GM21447 (cell line): ENCODE results near the gene SDK1.

Experiments
- ATAC-seq: cut with Tn5 transposase; IDR thresholded peaks from one replicate; pipeline ENCODE4 v1.9.1; 2021; ENCODE audit not compliant: unreplicated experiment

SDK1 gene

DNA sequence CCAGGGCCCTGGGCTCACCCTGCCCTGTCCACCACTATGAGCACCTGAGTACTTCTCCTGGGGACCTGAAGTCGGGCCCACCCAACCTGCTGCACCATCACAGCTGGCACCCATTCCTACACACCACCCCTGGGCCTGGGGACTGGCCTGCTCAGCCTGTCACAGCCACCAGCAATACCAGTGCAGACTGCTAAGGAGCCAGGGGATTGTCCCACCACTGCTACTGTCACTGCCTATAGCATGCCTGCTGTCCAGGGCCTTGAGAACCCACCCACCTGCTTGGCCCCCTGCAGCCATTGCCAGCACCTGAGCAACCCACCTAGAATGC lies 756.2 kb downstream of the SDK1 start:
- ATAC-seq, result no peak

- ATAC-seq, result no peak
These were observed 757.1 kb downstream of the SDK1 start for GRCh38 chr7:4058158-4058557.

- no peak for ATAC-seq
These were observed 764.1 kb downstream of the SDK1 start for GRCh38 chr7:4065190-4065589.

DNA sequence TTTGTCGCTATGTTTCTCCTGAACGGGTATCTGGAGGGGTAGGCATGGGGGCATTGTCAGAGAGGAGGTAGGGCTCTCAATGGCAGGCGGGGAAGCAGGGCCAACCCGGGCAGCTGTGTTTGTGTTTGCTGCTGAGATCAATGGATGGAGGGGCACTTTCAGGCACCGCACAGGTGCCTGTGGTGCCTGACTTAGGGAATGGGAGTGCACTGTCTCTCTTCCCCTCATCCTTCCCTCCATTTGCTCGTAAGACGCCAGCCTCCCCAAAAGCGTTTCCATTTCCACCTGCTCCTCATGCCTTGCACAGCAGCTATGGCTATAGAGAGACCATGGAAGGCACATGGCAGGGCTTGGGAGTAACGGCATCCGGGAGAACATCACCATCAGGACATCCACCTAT lies 765.2 kb downstream of the SDK1 start:
- no peak for ATAC-seq

- no peak for ATAC-seq
These were observed 765.8 kb downstream of the SDK1 start for GRCh38 chr7:4066626-4067475.

DNA sequence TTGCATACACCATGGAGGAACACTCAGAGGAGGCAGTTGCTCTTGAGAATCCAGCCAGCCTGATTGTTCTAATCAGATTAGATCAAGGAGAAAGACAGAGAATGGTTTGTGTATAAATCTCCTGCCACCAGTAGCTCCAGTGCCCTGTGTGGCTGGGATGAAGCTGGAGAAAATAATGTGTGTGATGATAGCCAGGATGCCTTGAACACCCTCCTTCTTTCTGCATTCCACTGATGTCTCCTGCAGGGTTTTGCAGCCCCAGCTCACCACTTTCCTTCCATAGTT lies 766.4 kb downstream of the SDK1 start:
- no peak for ATAC-seq

GRCh38 chr7:4067874-4068273 lies 766.8 kb downstream of the SDK1 start:
- no peak for ATAC-seq

DNA sequence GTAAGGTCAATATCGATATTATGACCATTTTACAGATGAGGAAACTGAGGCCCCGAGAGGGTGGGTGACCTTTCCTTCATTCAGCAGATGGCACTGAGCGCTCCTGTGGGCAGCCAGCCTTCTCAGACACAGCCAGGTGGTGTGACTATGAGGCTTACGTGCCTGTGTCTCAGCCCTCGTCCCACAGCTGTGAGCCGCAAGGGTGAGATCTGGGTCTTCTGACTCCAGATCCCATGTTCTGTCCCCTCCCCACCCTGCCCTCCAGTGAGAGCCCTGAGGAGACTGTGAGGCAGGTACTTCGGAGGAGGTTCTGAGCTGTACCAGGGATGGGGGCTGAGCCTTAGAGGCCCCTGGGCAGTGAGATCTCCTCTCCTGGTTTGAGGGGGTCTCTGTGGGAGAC lies 767.2 kb downstream of the SDK1 start:
- no peak for ATAC-seq

GRCh38 chr7:4069268-4070095 lies 768.4 kb downstream of the SDK1 start:
- no peak for ATAC-seq

GRCh38 chr7:4070214-4070613 lies 769.2 kb downstream of the SDK1 start:
- ATAC-seq, result no peak

DNA sequence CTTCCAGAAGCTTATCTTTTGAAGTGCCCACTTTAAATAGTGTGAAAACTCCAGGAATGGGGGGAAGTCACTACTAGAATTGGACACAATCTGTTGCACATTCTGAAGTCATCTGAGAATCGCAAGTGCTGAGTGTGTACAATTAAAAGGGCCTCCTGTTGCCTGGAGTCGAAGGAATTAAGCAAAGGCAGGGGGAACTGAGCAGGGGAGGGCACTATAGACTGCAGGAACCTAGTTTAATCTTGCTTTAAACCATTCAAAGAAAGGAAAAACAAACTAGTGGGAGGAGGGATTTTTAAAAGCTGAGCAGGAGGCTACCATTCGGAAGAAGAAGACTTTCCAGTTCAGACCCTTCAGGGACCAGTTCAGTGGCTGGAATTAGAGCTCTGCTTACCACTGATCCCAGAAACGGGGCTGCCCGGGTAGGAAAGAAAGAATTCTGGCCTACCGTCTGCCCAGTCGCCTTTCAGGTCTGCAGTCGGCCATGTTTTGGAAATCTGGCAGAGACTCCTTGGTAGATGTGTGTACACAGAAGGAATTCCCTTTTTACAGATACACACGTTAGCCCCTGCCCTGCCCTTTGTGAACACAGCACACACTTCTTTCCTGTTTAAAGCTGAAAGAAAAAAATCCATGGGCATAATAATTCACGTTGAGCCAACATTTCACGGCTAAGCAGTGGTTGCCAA lies 770.5 kb downstream of the SDK1 start:
- ATAC-seq, result no peak

DNA sequence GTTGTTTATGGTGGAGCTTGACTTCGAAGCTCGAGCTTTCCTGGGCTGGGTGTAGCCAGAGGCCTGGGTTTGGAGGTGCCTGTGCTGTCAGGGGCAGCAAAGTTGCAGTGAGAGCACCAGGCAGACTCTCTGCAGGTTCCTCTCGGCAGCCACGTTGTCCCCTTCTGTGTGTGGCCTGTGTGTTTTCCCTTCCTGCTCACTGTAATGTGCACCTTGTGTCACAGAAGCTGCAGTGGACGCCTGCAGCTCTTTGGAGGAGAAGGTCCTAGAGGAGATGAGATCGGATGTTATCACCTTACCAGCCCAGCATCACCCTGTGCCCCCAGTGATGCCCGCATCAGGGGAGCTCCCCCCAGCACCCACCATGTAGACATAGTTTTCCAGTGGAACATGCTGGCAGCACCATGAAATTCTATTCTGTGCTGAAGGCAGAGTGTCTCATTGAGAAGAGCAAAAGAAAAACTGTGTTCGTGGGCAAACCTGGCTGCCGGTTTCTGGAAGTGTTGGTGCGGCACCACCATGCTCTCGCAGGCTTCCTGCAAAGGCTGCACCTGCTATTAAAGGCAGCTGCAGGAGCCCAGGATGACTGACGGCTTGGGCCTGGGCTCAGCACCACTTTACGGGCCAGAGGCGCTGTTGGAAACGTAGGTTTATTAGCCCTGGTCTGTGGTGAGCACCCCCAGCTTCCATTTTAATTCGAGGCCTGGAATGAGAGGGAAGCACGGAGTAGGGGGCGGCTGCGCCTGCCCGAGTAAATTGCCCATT lies 771.3 kb downstream of the SDK1 start:
- ATAC-seq, result no peak

DNA sequence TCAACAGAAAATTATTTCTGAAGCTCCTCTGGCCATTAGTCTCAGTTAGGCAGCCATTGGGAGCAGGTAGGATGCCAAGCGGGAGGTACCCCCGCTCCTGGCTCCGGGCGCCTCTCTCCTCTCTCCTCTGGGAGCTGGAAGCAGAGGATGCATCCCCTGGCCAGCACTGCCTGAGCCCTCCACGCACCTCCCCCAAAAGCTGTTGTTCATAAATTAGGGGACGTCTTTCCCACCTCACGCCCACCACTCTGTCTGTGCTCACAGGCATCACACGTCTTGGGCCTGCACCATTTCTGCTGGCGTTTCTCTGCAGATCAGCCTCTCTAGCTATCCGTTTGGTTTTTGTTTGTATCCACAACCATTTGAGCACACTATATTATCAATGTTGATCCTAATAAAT lies 772.0 kb downstream of the SDK1 start:
- ATAC-seq, result no peak

GRCh38 chr7:4073750-4074149 lies 772.7 kb downstream of the SDK1 start:
- no peak for ATAC-seq

DNA sequence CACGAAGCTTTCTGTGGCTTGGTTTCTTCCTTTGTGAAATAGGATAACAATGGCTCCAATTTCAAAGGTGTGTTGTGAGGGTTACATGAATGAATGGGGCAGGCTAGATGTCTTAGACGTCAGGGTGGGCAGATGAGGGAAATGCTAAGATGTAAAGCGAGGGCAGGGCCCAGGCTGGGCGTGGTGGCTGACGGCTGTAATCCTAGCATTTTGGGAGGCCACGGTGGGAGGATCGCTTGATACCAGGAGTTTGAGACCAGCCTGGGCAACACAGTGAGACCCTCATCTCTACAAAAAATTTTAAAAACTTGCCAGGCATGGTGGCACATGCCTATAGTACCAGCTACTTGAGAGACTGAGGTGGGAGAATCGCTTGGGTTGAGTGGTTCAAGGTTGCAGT lies 773.4 kb downstream of the SDK1 start:
- no peak for ATAC-seq

- no peak for ATAC-seq
These were observed 773.9 kb downstream of the SDK1 start for GRCh38 chr7:4074994-4075393.

DNA sequence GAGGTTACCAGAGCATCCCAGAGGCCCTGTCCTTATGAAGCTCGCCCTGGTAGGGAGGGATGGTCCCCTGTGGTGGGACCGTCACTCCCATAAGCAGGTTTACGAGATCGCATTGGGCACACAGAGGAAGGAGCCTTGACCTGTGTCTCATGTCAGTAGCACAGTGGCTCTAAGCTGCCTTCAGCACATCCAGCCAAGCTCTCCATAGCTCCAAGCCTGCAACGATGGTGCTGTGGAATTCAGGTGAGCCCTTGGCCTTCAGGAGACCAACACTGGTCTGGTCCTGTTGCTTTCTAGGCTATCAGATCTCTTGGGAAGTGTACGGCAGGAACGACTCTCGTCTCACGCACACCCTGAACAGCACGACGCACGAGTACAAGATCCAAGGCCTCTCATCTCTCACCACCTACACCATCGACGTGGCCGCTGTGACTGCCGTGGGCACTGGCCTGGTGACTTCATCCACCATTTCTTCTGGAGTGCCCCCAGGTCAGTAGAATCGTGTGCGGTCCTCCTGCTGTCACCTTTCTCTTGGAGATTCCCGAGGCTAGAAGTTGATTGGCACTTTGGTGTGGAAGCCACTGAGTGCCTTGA lies 775.7 kb downstream of the SDK1 start:
- ATAC-seq, result no peak

DNA sequence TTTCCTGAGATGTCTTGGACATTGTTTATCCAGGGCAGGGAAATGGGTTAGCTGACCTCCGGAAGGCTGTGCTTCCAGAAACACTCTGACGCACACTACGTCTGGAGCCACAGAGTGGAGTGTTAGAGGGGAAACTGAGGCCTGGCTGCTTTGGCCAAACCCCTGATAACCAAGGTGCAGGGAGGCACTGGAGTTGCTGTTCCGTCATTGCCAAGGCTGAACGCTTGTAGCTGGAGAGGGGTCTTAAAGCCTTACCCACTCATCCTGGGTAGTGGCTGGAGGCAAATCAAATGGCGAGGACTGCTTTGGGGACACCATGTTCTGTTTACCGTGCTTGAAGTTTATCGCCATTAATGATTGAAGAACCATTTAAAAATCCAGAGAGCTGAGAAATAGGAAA lies 776.9 kb downstream of the SDK1 start:
- ATAC-seq, result no peak

DNA sequence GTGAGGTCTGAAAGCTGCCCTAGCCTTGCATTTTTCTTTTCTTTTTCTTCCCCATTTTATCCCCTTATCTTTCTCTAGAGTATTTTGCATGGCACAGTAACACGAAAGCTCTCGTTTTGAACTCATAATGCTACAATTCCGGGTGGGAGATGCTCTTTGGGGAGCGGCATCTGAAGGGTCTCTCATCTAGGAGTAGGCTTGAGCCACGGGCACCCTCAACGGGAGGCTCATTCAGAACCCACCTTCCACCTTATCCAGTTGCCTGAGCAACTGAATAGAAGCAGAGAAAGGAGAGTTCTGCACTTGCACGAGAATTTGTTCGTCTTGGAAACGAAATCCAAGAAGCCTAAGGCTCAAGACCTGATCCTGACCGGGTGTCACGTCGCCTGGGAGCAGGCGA lies 777.5 kb downstream of the SDK1 start:
- no peak for ATAC-seq

GRCh38 chr7:4079366-4079765 lies 778.3 kb downstream of the SDK1 start:
- ATAC-seq, result no peak

- ATAC-seq, result no peak
These were observed 778.9 kb downstream of the SDK1 start for GRCh38 chr7:4079956-4080355.
